SU-DHL-6 (cell line): ENCODE data around the gene FLRT2.

Source experiments
- CTCF ChIP-seq: fragments of 200-600 bp; sonication (generic); IDR thresholded peaks from one replicate; pipeline ENCODE4 v1.5.1; 2017; ENCODE audit warnings: antibody characterized with exemption, mild to moderate bottlenecking, low read length, moderate library complexity; ENCODE audit not compliant: insufficient read depth, poor library complexity, severe bottlenecking
- EZH2phosphoT487 ChIP-seq: fragments of 200-600 bp; sonication (generic), shearing (Covaris generic); conservative IDR thresholded peaks from 2 replicates; pipeline ENCODE4 v1.6.1; 2018; ENCODE audit warnings: mild to moderate bottlenecking, antibody characterized with exemption, low read length, moderate library complexity, mixed read lengths

- TF ChIP-seq CTCF (no peak), EZH2phosphoT487 (no peak)
These were observed 24.2 kb downstream of the FLRT2 start for GRCh38 chr14:85554106-85554505.
